ENCODE results near the gene ATG2A. TPM values are rescaled to one million over a fixed set of nuclear protein-coding genes. Genes with fewer than 3 reads are reported as not detected.
A peak's percentile ranks its signal among the peaks of the same experiment; 100 is the strongest.

Gene ATG2A
- total and polyA plus RNA-seq, 9 of the 15 experiments (the other 6 are each of a cell fraction or from before 2014, with no cell fraction given) = 0.25 to 45.9 (median 5.2) TPM

GRCh38 chr11:64923944-64924909 lies 7.2 kb upstream of the ATG2A start, which contains the start of gene PPP2R5B (continued):
- 0 out of 2 replicates have a peak, but pooled peaks have one; percentile 31 for TF ChIP-seq NR4A1 (CRISPR knock-in tag; IDR thresholded peaks at IDR 0.05)
- TF ChIP-seq NR4A1 (tag; IDR thresholded peaks at IDR 0.05) = 0 out of 2 replicates have a peak, but pooled peaks have one; percentile 34
- TF ChIP-seq HMG20B (CRISPR knock-in tag; IDR thresholded peaks at IDR 0.05) = no peak
- TF ChIP-seq TOE1 (IDR thresholded peaks at IDR 0.05; ENCODE audit: borderline replicate concordance) = peak; percentile 95
- TF ChIP-seq TOE1 (CRISPR knock-in tag; IDR thresholded peaks at IDR 0.05; ENCODE audit: borderline replicate concordance, low read depth) = no peak
- TF ChIP-seq ZNF586 (CRISPR knock-in tag; conservative IDR thresholded peaks at IDR 0.05) = no peak
- no peak for TF ChIP-seq TCFL5 (CRISPR knock-in tag; conservative IDR thresholded peaks at IDR 0.05)
- peak; percentile 78 for TF ChIP-seq ETV1 (tag; conservative IDR thresholded peaks at IDR 0.05; ENCODE audit: low read depth)
- TF ChIP-seq NUFIP1 (IDR thresholded peaks at IDR 0.05; ENCODE audit: partially characterized antibody) = no peak
- TF ChIP-seq NR3C1 (CRISPR knock-in tag; IDR thresholded peaks at IDR 0.05) = no peak
- no peak for TF ChIP-seq HOXB6 (CRISPR knock-in tag; IDR thresholded peaks at IDR 0.05; ENCODE audit: borderline replicate concordance)
- no peak for TF ChIP-seq GATAD2B (IDR thresholded peaks at IDR 0.05; ENCODE audit: borderline replicate concordance)
- no peak for TF ChIP-seq ZNF512 (tag; IDR thresholded peaks at IDR 0.05)
- no peak for TF ChIP-seq ZNF124 (CRISPR knock-in tag; IDR thresholded peaks at IDR 0.05)
- TF ChIP-seq PHF21A (IDR thresholded peaks at IDR 0.05; ENCODE audit: borderline replicate concordance, low read depth) = no peak
- no peak for TF ChIP-seq ZNF79 (CRISPR knock-in tag; IDR thresholded peaks at IDR 0.05; ENCODE audit: low read depth)
- TF ChIP-seq MTA1 (IDR thresholded peaks at IDR 0.05; ENCODE audit: borderline replicate concordance) = peak; percentile 56; the same call in 1 of the 2 replicates
- TF ChIP-seq XRCC3 (IDR thresholded peaks at IDR 0.05) = no peak
- no peak for TF ChIP-seq BRF2 (IDR thresholded peaks at IDR 0.05; ENCODE audit: borderline replicate concordance, insufficient read depth, insufficient read length)
- peak; percentile 68; the same call in 1 of the 2 replicates for TF ChIP-seq NR2F6 (CRISPR knock-in tag; IDR thresholded peaks at IDR 0.05)
- TF ChIP-seq, protein P1, sequence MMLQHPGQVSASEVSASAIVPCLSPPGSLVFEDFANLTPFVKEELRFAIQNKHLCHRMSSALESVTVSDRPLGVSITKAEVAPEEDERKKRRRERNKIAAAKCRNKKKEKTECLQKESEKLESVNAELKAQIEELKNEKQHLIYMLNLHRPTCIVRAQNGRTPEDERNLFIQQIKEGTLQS (IDR thresholded peaks at IDR 0.05) = peak; percentile 99
- TF ChIP-seq, protein P1 (CRISPR knock-in tag; conservative IDR thresholded peaks at IDR 0.05) = peak; percentile 97
- no peak for TF ChIP-seq HDAC6 (IDR thresholded peaks at IDR 0.05; ENCODE audit: low read depth, low read length)
- TF ChIP-seq PCBP1 (IDR thresholded peaks at IDR 0.05; ENCODE audit: low read depth, low read length, poor library complexity, severe bottlenecking) = no peak
- no peak for TF ChIP-seq BDP1 (IDR thresholded peaks at IDR 0.05; ENCODE audit: insufficient read depth, insufficient read length)
- no peak for TF ChIP-seq PHTF2 (CRISPR knock-in tag; IDR thresholded peaks at IDR 0.05)
- no peak for TF ChIP-seq ZFP1 (CRISPR knock-in tag; IDR thresholded peaks at IDR 0.05)

All from K562 (cell line).